B cell (primary cell): ENCODE measurements around the gene HIC2.
"Not testable (repeated sequence)": the region's sequence is repeated elsewhere in the genome, so short reads cannot be mapped to it uniquely, and the experiment has no call there.

ENCODE experiments used
- CTCF ChIP-seq: fragments of 200-600 bp; IDR thresholded peaks from one replicate; pipeline ENCODE4 v1.8.0; 2022; ENCODE audit warnings: antibody characterized with exemption, mild to moderate bottlenecking
- EZH2 ChIP-seq: IDR thresholded peaks from 2 replicates; pipeline ENCODE4 v1.6.1; 2012; ENCODE audit warnings: borderline replicate concordance, low read depth, mild to moderate bottlenecking, moderate library complexity, low read length; ENCODE audit not compliant: insufficient read depth, poor library complexity, severe bottlenecking

- not testable (repeated sequence) for TF ChIP-seq CTCF, EZH2
These were observed 35.5 kb downstream of the HIC2 start for GRCh38 chr22:21452666-21453065.
